GM19023 (cell line): ENCODE data around the gene MCC.
A peak's percentile ranks its signal among the peaks of the same experiment; 100 is the strongest.

Source experiments
- ATAC-seq: cut with Tn5 transposase; IDR thresholded peaks from one replicate; pipeline ENCODE4 v1.9.1; 2021; ENCODE audit warnings: mild to moderate bottlenecking, moderate library complexity; ENCODE audit not compliant: unreplicated experiment

The MCC gene

GRCh38 chr5:113062869-113063508 is 425.3 kb downstream of the MCC start:
- no peak for ATAC-seq

DNA sequence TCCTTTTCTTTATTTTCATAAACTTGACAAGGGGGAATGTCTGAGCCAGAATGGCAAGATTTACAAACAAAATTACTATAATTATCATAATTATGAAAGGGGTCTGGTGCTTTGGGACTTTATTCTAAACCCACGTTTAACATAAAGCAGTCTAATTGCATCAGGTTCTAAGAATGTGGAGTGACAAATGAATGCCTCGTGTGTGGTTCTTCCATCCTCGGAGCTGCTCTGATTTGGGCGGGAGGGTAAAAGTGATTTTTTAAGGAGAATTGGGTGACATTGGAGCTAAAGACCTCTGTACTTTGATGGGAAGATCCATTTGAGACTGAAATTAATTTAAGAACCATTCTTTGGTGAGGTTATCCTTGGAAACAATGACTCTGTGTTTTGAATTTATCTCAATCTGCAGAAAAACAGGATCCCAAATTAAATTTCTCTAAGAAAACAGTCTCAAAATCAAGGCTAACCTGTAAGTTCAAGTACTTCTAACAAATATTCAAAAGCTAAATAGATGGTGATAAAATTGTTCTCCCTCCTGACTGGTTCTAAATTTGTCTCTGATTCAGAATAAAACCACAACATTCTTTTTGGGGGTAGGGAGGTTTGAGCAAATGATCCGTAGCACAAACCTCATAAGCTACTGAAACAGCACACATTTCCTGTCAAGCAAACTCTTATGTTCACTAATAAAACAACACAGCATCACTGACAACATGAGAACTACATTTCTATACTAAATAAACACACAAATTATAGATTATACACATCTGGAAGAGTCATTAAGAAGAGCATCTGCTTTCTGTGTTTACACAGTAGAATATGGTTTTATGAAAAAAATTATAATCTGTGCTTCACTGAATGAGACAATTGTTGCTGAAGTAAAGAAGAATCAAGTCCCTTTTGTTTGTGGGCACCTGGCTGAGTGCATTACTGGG is 426.1 kb downstream of the MCC start:
- ATAC-seq = no peak

DNA sequence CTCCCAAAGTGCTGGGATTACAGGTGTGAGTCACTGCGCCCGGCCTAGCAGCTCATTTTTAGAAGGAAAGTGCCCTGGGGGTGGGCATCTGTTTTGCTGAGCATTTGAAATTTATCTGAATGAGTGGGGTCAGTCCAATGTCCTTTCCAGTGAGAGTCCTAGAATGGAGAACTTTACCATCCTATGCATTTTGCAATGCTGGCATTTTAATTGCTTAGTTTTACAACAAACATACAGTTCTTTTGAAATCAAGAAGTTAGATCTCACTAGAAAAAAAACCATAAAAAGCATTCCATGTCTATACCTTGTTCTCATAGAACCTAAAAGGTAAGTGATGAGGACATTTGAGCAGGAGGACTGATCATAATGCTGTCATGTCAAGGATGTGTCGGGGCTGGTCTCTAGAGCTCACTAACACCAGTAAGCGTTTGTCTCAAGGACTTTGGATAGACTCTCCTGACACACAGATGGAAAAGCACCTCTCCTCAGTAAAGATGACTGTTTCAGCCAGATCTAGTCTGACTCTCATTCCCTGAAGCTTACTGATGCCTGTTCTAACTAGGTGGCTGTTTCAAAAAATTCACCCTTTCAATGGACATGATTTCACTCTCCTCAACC is 427.7 kb downstream of the MCC start:
- no peak for ATAC-seq

DNA sequence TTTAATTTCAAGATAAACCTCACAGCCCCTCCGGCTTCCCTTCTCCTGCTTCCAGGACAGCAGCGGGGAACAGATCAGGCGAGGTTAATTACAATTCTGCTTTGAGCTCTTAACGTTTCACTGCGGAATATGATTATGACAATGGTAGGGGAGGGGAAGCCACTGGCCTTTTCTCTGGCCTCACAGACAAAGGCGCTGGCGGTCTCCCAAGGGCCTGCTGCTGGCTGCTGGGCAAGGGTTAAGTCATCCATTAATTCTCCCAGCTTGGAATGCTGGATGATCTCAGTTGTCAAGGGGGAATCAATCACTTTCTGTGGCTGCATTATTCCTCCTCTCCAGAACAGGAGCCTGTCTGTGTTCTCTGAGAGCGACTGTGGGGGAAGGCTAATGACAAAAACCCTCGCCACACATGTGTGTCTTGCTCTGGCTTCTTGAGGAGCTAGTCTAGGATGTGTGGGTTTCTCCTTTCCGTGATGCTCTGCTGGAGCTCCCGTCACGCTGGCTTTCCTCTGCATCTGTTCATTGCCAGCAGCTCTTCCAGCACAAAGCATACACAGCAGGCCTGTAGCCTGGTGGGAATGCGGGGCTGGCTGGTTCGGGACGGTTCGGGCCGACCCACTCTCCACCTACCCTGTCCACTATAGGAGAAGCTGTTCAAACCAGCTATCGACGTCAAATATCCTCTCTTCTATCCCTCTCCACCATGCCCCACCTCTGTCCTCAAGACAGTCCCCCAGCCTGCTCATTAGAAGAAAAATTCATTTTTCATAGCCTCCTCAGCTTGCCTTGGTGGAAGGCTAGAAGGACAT is 428.8 kb downstream of the MCC start:
- ATAC-seq = no peak

DNA sequence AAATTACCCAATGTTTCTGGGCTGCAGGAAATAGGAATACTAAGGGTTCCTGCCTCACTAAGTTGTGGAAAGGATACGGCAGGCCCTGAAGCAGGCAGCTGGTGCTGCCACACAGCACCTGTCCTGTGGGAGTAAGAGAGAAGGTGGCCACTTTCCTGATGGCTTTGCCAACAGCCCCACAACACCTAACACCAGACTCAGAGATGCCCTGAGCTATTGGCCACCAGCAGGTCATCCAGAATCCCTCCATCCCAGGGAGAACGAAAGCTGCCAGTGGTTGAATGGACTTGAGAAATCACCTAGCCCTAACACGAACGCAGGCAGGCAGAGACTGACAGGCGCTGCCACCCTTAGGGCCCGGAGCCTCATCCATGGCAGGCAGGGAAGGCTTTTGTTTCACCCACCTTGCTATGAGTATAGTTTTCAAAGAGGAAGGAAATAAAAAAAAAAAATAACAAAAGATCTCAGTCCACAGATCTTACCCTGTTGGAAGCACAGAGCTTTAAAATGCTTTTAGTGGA is 429.5 kb downstream of the MCC start:
- ATAC-seq = no peak

GRCh38 chr5:113058269-113058668 is 430.0 kb downstream of the MCC start:
- ATAC-seq = no peak

GRCh38 chr5:113057557-113057984 is 430.7 kb downstream of the MCC start:
- ATAC-seq = no peak

DNA sequence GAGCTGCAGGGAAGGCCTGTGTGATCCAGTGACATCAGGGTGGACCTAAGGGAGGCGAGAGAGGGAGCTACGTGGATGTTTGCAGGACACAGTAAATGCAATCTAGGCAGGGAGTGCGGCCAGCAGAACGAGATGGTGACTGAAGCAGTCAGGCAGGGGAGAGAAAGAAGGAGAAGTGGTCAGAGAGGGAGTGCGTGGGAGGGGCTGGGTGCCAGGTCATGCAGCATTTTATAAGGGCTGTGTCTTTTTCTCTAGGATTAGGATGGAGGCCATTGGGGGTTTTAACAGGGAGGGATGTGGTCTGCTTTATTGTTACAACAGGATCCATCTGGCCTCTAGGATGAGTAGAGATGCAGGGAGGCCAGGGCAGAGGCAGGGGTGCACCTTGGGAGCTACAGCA is 431.3 kb downstream of the MCC start:
- ATAC-seq = no peak

DNA sequence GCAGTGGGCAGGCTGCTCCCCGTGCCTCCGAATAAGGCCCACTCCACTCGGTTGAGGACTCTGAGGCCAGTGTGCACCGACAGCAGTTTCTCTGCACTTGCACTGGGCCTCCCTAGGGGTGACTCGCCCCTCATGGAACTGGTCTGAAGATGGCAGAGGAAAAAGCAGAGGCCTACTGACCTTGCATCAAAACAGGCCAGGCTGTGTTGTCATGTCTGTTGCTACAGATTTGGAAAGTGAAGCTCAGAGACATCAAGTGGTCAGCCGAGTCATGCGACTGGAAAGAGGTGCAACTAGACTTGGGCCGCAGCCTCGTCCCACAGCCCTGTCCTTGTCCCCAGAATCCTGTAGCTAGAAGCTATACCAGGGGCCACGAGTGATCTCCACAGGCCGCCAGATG is 433.4 kb downstream of the MCC start:
- ATAC-seq = no peak

GRCh38 chr5:113053511-113053995 is 434.7 kb downstream of the MCC start:
- no peak for ATAC-seq

GRCh38 chr5:113052041-113052795 is 436.0 kb downstream of the MCC start:
- no peak for ATAC-seq

DNA sequence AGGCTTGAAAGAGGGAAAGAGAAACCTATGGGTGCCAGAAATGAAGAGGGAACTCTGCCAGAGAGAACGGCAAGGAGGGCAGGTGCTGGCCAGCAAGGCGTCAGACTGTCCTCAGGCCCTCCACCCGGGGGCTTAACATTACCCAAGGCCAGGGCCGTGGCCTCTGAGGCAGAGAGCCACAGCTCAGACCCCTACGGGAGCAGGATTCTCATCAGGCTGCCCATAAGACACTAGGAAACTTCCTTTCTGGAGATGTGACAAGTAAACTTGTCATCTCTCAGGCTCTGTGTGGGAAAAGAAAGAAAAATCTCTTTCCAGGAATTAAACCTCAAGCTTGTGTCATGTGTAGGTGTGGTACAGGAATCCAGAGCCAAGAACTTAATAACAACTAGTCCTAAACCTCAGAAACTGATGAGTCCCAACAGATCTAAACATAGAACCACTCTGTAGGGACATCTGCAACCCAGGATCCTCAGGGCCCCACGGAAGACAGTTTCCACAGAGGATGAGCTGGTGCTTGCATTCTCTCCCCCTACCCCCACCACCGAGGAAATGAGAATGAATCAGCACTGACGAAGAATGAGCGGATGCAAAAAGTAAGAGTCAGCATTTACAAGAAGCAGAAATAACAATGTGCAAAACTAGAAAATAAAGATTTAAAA is 437.4 kb downstream of the MCC start:
- no peak for ATAC-seq

GRCh38 chr5:113048931-113049330 is 439.3 kb downstream of the MCC start:
- ATAC-seq = no peak

GRCh38 chr5:113047733-113048652 is 440.3 kb downstream of the MCC start:
- ATAC-seq = peak; percentile 84

DNA sequence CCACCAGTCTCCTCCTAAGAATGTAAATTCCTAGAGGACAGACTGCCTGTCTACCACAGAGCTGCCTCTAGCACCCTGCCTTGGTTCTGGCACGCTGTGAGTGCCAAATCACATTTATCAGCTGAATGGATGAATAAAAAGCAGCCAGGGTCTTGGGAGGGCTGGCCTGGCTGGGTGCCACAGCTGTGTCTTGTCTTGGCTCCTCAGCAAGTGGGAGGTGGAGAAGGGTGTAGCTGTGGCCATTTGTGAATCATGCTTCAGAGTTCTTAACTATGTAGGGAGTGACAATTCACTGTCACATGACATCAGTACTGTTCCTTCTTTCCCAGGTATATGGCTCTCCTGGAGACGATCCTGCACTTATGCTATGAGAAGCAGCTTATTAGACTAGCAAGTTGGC is 441.0 kb downstream of the MCC start:
- ATAC-seq = no peak

GRCh38 chr5:113044776-113045465 is 443.3 kb downstream of the MCC start:
- no peak for ATAC-seq

DNA sequence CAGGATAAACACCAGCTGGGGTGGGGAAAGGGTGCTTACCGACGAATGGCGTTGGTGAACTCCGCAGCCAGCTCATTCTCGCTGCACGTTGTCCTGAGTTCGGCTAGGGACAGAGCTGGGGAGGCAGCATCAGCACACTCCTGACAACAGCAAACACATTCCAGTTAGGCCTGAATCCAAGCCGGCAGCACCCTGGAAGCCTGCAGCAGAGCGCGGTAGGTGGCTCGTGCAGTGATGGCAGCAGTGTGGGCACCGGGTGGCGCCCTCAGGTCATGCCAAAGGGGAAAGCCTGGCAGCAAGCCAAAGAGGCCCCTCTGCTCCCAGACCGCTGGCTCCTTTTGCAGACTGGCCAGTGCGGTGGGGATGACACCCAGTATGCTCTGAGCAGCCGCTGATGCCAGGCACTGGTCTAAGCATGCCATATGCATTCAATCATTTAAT is 444.7 kb downstream of the MCC start:
- ATAC-seq = no peak
